OCI-M1 (cell line): ENCODE measurements around the gene PLEKHA8.

Experiments
- DNase-seq: peaks from one replicate; lab custom pipeline; 2025; lab: John Stamatoyannopoulos, UW

Gene PLEKHA8

DNA sequence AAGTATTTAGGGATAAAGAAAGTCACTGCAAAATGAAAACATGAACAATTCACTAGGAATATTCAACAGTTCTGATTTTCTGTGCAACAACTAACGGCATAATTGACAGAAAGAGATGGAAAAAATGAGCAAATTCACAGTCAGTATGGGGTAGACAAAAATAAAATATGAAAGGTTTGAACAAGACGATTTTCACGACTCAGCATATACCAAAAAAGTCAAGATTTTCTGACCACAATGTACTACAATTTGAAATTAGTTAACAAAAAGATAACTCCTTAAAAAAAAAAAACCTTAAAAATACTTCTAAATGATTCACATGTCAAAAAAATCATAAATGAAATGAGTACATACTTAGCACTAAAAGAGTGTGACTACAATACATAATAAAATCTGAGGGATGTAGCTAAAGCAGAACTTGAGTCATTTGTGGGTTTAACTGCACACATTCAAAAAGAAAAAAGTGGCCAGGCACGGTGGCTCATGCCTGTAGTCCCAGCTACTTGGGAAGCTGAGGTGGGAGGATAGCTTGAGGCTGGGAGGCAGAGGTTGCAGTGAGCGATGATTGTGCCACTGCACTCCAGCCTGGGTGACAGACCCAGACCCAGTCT, 84.0 kb downstream of the PLEKHA8 start:
- DNase-seq: no peak

DNA sequence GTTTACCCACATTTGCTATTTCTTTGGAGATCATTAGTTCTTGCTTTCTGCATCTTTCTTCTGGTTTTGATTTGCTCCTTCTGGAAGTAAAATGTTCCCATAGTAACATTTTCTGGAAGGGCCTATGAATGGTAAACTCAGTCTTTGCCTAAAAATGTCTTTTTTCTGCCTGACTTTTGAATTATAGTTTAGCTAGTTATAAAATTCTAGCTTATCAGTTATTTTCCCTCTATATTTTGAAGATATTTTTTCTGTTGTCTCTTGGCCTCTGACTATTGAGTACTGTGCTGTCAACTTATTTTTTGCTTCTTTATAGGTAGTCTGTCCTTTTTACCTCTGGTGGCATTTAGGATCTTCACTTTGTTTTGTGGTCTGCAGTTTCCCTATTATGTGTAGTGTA, 84.9 kb downstream of the PLEKHA8 start:
- DNase-seq: no peak

DNA sequence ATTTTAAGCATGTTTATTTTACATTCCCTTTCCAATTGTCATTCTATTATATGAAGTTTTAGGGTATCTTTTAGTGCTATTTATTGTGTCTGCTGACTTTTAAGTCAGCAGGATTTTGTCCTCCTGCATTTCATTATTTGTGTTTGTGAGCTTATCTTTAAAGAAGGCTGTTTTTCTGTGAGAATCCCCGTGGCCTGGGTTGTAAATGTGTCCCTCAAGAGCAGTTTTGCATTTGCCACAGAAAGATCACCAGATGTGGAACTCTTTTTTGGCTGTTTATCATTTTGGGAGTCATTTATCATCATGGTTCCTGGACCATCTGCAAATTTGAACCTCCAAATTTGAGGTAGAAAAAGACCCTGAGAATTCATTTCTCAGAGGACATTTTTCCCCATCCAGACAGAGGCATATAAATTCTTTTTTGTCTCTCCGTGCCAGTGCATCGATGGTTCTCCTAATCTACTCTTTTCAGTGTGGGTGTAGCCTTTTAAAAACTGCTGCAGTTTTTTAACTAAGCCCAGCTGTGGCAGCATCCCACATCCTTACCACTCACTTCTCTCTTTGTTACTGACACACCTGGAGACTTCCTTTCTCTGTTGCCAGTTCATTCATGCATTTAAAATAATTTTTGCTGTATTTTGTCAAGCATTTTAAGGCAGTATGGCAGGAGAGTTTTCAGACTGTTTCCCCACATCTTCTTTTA, 86.5 kb downstream of the PLEKHA8 start:
- DNase-seq: no peak

DNA sequence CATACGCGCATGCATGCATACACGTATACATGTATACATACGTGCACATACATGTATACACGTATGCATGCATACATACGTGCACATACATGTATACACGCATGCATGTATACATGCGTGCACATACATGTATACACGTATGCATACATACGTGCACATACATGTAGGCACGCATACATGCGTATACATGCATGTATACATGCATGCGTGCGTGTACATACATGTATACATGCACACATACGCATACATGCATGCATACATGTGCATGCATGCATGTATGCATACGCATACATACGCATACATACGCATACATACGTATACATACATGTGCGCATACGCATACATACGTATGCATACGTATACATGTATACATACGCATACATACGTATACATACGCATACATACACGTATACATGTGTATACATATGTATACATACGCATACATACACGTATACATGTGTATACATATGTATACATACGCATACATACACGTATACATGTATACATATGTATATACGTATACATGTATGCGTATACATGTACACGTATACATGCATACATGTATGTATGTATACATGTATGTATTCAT, 87.6 kb downstream of the PLEKHA8 start:
- no peak for DNase-seq

DNA sequence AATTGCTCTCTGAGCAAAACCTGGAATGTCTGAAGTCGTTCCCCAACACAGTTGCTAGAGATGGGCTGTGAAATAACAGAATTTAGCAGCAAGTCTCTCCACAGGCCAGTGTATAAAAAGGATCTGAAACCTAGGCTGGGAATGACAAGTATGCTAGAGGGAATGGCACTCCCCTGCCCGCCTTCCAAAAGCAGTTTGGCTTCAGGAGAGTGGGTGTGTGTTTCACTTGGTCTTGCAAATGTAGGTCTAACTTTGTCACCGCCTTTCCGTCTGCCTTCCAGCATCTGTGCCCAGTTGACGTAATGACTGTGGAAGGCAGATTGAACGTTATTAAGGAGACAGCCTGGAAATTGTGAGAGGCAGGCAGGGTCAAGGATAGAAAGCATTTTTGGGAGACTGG, 88.6 kb downstream of the PLEKHA8 start:
- no peak for DNase-seq

DNA sequence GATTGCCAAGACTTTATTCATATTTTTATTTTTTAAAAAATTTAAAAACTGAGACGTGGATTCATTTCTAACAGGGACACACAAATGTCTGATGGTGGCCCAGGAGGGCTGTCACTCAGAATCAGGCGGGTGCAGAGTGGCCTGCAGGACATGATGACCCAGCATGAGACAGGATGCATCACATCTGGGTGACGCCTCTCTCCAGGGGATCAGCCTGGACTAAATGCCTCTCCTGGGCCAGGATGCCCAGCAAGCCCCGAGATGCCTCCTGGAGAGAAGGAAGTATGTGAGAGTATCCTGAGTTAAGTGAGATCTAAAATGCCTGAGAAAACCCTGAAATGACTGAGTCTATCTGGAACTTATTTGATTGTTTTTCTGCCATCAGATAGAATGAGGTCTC, 89.7 kb downstream of the PLEKHA8 start:
- no peak for DNase-seq

DNA sequence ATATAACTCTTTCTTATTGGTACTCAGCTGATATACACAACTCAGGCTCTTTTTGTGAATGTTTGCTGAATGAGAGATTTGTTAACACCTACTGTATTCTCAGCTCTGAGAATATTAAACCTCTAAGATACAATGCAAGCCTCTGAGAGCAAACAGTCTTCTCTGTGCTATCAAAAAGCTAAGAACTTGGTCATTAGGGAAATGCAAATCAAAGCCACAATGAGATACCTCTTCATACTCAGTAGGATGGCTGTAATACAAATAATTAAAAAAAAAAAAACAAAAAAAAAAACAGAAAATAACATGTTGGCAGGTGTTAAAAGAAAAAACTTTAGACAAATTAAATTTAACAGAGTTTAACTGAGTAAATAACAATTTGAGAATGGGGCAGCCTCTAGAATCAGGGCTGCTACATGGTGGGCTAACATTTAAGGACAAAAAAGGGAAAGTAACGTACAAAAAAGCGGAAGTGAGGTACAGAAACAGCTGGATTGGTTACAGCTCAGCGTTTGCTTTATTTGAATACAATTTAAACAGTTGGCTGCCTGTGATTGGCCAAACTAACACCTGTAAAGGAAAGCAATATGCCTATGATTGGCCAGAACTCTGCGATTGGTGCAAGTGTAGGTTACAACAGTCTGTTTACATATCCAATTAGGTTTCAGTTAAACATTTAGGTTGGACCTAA, 91.8 kb downstream of the PLEKHA8 start:
- DNase-seq: no peak

DNA sequence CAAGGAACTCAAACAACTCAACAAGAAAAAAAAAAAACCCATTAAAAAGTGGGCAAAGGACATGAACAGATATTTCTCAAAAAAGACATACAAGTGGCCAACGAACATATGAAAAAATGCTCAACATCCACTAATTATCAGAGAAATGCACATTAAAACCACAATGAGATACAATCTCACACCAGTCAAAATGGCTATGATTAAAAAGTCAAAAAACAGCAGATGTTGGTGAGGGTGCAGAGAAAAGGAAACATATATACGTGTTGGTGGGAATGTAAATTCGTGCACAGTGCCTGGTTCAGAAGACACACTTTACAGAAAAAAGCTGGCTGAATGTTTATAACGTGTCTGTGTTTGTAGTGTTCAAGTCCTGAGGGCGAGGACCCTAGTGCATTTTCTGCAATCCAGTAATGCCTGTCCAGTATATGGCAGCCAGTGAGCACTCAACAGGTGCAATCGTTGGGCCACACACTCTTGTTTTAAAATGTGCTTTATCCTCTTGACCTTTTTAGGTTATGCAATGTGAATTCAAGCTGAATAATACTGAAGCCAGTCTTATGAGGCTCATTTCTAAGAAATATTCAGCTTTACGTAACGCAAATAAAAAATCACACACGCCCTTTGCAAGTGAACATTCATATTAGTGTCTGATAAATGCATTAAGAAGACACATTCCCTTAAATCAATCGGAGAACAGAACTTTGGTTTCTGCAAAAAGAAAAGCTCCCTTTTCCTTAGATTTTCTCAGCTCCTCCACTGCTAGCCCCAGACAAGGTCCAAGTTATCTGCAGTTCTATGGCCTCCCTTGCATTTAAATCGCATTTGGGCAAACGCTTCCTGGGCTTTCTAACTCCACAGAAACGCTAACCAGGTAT, 105.8 kb downstream of the PLEKHA8 start:
- DNase-seq: peak; percentile 33

DNA sequence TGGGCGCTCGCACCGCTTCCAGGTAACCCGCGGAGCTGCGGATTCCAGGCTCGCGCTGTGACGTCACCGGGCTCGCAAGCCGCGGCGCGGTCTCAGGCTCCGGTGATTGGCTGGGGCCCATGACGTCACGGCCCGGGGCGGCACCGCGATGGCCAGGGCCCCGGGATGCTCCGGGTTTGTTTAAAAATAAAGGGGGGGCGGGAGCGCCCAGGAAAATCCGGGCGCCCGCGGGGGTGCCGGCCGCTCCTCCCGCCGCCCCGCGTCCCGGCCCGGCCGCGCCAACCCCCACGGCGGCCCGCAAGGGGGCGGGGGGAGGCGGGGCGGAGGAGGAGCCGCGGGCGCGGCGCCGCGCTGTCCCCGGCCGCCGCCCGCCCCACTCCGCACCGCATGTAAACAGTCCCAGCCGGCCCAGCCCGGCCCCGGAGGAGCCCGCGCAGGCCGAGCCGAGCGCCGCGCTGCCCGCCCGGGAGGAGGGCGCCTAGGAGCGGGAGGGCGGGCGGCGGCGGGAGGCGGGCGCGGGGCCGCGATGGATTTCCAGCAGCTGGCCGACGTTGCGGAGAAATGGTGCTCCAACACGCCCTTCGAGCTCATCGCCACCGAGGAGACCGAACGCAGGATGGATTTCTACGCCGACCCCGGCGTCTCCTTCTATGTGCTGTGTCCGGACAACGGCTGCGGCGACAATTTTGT, 106.5 kb downstream of the PLEKHA8 start, which contains the start of gene MTURN:
MTURN (plus strand) TSS at position 376 of the 690 bp plus-strand sequence; CDS start at position 527, 151 bp downstream.
- peak; percentile 67 for DNase-seq

DNA sequence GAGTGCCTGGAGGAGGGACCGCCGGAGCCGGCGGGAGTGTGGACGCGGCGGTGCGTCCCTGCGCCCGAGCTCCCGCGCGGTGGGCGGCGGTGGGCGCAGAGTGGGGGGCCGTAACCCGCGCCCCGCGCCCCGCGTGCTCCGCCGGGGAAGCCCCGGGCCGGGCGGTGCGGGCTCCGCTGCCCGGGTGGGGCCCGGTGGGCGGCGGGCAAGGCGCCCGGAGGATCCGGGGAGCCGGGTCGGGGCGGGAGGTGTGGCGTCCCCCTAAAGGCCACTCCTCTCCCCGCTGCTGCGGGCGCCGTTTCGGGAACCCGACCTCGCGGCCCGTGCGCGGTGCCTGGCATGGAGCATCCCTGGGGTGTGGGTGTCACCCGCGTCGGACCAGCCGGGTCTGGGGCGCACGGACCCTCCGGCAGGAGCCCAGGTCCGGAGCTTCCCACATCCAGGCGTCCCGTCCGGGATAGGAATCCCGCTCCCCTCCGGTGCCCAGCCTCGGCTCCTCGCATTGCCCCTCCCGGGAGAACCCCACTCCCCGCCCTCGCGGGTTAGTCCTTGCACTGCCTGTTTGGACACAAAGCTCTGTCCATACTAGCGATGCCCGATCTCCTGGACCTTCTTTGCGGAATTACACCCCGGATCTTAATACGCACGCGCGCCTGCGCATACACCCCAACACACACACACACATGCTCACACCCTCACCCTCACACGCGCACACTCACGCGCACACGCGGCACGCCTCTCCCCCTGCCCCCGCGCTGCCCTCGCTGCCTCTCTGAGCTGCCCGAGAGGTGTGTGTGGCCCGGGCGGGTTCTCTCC, 107.3 kb downstream of the PLEKHA8 start:
- peak; percentile 12 for DNase-seq

DNA sequence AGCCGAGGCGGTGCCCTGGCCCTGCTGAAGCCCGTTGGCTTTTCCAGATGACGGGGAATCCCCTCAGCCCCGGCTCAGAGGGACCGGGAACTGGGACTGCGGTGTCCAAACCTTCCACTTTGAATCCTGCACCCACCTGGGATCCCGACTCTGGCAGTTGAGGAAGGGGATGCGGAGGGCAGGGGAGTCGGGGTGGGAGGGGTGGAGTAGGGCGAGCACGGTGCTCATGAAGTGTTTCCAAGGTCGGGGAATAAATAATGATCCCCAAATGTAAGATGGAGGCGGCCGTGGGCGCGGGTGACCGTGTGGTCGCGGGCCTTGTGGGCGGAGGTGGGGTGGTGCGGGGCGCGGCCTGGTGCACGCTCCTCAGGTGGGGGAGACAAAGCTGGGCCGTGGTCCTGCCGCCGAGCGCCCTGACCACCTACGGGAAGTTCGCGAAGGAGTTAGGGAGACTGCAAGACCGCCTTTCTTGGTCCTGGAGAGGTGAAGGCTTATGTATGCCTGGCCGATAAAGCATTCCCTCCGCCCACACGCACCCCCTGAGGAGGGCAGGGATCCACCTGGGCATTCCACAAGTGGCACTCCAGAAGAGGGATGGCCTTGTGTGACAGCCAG, 108.0 kb downstream of the PLEKHA8 start:
- DNase-seq: no peak

DNA sequence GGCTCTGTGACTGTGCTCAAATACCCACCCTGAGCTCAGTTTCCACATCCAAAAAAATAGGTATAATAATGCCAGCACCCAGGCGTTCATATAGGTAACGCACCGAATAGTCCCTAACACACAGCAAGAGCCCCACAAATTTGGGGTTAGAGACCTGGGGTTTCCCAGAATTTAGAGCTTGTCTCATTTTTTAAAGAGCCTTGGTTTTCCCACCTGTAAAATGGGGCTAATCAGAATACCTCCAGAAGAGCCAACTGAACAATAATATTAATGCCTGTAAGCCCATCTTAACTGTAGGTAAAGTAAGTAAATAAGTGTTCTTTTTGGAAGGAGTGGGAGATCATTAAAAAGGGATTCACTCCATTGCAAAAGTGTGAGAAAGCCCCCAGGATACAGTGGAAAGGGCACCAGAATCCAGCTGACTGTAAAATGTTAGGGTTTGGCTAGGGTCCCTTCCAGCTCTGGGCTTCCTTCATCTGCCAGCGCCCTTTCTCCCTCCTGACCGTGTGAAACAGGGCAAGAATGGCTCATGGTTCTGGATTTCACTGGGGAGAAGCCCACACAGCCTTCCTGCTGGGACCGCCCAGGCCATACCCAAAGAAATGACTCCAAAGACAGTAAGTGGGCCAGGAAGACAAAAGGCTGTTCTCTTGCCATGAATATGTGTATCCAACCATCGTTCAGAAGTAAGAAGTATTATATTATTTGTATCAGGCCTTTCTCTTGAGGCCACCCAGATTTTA, 108.7 kb downstream of the PLEKHA8 start:
- no peak for DNase-seq

DNA sequence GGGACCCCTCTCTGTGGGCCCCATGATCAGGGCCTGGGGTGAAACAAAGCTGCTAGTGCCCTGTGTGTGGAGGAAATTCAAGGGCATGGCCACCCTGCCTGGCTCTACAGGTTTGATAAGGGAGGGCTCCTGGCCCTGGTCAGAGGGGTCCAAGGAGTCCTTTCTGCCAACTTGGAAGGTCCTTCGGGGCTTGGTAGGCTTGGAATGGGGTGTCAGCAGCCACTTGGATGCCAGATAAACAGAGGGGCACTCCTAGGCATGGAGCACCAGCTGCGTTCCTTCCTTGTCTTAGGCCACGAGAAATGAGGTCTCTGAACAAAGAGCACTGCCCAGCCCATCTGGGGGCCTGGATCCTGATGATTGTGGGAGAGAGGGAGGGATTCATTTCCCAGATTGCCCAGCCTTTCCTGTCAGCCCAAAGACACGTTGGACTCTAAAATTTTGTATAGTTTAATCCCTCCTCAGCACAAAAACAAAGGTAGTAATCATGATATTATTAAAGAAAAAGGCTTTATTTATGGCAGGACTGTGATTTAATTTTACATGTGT, 111.7 kb downstream of the PLEKHA8 start:
- DNase-seq: no peak

DNA sequence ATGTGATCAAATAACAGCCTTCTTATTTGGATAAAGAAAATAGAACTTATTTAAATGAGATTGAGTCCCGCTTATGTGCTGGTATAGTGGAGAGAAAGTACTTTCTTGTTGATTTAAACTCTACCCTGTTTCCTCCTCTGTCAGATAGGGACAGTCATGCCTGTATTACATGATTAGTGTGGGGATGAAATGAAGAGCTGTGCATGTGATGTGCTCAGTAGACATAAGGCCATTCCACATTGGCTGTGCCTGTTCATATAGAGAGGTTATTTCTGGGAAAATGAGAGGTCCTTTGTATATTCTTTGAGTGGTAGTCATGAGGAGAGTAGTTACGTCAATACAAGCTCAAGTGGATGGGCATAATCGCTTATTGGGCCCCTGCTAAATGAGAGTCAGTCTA, 112.2 kb downstream of the PLEKHA8 start:
- no peak for DNase-seq

DNA sequence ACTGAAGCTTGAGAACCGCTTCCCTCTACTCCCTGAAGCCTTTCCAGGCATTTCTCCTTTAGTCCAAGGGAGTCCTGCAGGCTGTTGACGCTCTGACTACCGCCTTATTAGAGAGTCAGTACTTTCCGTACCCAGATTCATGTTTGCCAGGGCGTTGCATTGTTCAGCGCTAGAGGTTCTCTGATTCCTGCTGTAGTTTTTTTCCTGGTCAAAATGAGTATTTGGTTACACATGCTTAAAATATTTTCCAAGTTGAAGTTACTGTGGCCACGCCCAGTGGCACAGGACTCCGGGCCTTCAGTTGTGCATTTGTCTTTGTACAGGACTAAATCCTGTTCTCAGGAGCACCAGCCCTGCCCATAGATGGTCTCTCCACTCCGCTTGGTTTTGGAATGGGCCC, 114.5 kb downstream of the PLEKHA8 start:
- DNase-seq: no peak

DNA sequence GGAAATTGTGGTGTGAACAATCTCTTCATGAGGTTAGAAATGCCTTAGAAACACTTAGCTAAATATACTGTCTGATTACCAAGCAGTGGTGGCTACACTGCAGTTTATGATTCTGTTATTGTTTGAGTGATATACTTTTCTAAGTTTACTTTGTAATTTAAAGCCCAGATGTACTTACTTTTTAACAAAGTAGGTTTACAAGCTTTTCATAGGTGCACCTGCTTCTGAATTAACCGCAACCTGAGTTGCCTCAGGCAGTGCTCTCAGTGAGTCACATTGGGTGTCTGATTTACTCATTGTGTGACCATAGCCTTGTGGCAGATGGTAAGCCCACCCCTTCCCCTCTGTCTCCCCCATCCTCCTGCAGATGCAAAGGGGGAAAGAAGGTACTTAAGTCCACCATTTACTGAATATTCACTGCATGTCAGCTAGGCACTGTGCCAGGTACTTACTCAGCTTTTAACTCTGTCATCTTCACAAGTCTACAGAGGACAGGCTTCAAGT, 115.6 kb downstream of the PLEKHA8 start:
- peak; percentile 21 for DNase-seq

DNA sequence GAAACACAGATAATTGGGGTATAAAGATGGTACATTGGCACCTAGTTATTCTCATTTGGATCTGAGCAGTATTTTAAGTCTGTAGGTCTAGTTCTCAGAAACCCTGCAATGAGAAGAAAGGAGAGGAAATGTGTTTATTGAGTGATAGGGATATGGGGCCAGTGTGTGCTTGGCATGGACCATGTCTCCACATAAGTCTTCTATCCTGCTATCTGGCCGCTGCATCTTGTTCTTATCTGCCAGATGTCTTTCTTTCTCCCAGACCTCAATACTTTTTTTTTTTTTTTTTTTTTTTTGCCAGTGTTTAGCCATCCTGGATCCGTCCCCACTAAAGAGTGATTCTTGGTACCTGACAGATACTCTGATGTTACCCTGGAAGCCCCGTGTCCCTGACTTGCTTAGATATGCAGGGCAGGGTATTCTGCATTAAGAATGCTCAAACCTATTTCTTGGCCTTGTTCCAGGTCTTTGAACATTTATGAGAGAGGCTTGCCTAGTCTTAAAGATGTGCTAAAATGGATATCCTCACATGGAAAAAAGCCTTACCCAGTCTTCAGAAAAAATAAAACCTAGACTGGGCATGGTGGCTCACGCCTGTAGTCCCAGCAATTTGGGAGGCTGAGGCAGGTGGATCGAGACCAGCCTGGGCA, 116.6 kb downstream of the PLEKHA8 start:
- DNase-seq: peak; percentile 57

DNA sequence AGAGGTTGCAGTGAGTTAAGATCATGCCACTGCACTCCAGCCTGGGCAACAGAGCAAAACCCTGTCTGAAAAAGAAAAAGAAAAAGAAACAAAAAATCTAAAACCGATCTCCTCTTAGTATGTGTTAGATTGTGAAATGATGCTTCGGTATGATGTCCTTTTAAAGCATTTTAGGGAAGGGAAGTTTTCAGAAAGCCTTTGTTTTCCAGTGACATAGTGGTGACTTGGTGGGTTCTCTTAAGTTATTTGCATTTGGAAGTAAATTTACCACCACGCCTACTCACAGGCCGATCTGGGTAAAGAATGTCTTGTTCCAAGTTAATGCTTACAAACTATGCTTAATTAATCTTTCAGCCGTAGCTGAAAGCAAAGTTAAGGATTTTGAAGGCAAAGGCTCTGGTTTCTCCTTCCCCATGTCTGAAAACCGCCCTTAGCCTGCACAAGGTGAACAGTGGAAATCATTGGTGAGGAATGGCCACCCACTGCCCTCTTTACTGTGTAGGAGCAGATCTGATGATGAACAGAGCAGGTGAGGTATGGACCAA, 117.3 kb downstream of the PLEKHA8 start:
- DNase-seq: no peak
